DND-41 (cell line): ENCODE results near the gene ZNF146.

Experiments
- EZH2 ChIP-seq: IDR thresholded peaks from 3 replicates; pipeline ENCODE4 v1.6.1; 2012; ENCODE audit warnings: borderline replicate concordance, low read depth, mild to moderate bottlenecking, moderate library complexity, low read length, inconsistent platforms; ENCODE audit not compliant: severe bottlenecking
- TF ChIP-seq, protein P1 (sequence below): IDR thresholded peaks from 2 replicates; pipeline ENCODE4 v1.5.1; 2012; ENCODE audit warnings: borderline replicate concordance, low read length, moderate library complexity, mild to moderate bottlenecking; ENCODE audit not compliant: poor library complexity, severe bottlenecking; ENCODE audit errors: extremely low read depth

GRCh38 chr19:36255316-36255715, 40.4 kb downstream of the ZNF146 start:
- TF ChIP-seq, protein P1, sequence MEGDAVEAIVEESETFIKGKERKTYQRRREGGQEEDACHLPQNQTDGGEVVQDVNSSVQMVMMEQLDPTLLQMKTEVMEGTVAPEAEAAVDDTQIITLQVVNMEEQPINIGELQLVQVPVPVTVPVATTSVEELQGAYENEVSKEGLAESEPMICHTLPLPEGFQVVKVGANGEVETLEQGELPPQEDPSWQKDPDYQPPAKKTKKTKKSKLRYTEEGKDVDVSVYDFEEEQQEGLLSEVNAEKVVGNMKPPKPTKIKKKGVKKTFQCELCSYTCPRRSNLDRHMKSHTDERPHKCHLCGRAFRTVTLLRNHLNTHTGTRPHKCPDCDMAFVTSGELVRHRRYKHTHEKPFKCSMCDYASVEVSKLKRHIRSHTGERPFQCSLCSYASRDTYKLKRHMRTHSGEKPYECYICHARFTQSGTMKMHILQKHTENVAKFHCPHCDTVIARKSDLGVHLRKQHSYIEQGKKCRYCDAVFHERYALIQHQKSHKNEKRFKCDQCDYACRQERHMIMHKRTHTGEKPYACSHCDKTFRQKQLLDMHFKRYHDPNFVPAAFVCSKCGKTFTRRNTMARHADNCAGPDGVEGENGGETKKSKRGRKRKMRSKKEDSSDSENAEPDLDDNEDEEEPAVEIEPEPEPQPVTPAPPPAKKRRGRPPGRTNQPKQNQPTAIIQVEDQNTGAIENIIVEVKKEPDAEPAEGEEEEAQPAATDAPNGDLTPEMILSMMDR, result no peak
- no peak for TF ChIP-seq EZH2
